GM19468 (cell line): Measurements from ENCODE around the gene VPS33A.

Source experiments
- ATAC-seq: cut with Tn5 transposase; IDR thresholded peaks from one replicate; pipeline ENCODE4 v1.9.1; 2021; ENCODE audit warnings: mild to moderate bottlenecking, moderate library complexity, moderate number of reproducible peaks; ENCODE audit not compliant: unreplicated experiment; ENCODE audit errors: extremely low read depth

Gene VPS33A

DNA sequence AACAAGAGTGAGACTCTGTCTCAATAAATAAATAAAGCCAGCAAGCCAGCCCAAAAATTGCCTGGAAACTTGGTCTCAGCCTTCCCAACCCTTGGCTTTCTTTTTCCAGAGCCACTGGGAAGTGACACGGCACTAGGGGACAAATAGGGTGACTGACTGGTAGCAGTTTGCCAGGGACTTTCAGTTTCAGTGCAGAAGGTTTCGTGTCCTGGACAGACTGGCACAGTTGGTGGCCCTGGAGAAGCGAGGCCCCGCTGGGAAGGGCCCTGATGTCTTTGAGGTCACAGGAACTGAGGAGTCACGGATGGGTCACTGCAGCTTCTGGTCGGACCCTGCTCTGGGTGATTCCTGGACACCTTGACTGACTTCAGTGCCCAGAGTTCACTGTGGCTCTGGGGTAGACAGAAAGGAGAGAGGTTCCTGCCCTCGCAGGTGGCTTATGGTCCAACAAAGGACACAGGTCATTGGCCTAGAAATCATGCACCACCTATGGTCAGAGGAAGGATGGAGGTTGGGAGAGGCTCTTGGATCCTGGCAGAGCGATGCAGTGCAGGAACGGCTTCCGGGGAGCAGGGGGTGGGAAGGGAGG is 80.7 kb downstream of the VPS33A start:
- no peak for ATAC-seq

DNA sequence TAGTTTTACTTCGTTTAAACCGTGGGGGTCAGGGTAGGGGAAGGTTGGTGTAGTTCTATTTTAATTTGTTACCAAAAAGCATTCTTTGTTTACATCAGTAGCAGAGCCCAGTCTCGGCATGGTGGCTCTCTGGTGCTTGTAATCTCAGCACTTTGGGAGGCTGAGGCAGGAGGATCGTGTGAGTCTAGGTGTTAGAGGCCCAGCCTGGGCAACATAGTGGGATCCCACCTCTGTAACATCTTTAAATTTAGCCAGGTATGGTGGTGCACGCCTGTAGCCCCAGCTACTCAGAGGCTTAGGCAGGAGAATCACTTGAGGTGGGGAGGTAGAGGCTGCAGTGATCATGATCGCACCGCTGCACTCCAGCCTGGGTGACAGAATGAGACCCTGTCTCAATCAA is 81.2 kb downstream of the VPS33A start:
- no peak for ATAC-seq

DNA sequence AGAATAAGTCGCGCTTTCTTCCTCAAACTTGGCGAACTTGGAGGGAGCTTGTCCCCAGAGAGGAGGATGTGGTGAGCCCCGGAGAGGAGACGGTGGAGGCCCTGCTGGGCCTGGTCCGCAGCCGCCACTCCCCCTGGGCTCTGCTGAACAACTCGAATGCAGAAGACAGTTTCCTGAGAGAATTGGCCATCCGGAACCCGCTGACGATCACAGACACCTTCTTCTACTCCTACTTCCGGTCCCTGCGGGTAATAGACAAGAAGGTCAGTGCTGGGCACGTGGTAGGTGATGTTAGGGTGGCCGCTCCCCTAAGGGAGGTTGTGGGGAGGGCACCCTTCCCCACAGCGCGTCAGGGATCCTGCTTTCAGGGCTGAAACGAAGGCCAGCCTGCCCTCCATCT is 81.8 kb downstream of the VPS33A start:
- no peak for ATAC-seq

- ATAC-seq, result no peak
These were observed 82.7 kb downstream of the VPS33A start for GRCh38 chr12:122183588-122183940.

- no peak for ATAC-seq
These were observed 83.3 kb downstream of the VPS33A start, which contains the start of gene LRRC43 for GRCh38 chr12:122182887-122183587. TSS of gene LRRC43 (plus strand) at chr12:122183123. CDS start at chr12:122183145, 22 bp downstream.
